GM10266 (cell line): Measurements from ENCODE around the gene AHNAK2.

Source experiments
- DNase-seq: peaks from one replicate; pipeline ENCODE4 v3.0.0; 2012; ENCODE audit errors: extremely low spot score
- TF ChIP-seq, protein P1 (sequence below): IDR thresholded peaks from 2 replicates; pipeline ENCODE4 v1.5.1; 2012; ENCODE audit warnings: mild to moderate bottlenecking, low read depth; ENCODE audit not compliant: control insufficient read depth, insufficient read depth; ENCODE audit errors: missing control alignments

The AHNAK2 gene

DNA sequence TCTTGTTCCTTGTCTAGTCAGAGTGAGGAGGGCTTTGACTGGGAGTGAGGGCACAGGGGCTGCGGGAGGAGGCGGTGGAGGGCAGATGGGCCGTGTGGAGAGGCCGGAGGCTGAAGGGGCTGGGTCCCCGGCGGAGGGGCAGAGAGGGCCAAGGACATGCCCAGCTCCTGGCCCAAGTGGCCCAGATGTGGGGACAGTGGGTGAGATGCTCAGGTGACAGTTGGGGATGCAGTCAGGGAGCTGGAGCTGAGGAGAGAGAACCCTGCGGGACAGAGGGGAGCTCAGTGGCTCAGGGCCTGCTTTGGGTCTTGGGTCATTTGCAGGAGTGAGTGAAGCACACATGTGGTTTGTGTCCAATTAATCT lies 80.0 kb downstream of the AHNAK2 start:
- DNase-seq: no peak
- TF ChIP-seq, protein P1, sequence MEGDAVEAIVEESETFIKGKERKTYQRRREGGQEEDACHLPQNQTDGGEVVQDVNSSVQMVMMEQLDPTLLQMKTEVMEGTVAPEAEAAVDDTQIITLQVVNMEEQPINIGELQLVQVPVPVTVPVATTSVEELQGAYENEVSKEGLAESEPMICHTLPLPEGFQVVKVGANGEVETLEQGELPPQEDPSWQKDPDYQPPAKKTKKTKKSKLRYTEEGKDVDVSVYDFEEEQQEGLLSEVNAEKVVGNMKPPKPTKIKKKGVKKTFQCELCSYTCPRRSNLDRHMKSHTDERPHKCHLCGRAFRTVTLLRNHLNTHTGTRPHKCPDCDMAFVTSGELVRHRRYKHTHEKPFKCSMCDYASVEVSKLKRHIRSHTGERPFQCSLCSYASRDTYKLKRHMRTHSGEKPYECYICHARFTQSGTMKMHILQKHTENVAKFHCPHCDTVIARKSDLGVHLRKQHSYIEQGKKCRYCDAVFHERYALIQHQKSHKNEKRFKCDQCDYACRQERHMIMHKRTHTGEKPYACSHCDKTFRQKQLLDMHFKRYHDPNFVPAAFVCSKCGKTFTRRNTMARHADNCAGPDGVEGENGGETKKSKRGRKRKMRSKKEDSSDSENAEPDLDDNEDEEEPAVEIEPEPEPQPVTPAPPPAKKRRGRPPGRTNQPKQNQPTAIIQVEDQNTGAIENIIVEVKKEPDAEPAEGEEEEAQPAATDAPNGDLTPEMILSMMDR: no peak

- TF ChIP-seq, protein P1: no peak
- DNase-seq: peak; percentile 16
Observed at GRCh38 chr14:104897330-104898194, 80.6 kb downstream of the AHNAK2 start.

- DNase-seq: peak; percentile 8
- TF ChIP-seq, protein P1: no peak
Observed at GRCh38 chr14:104895786-104896661, 82.2 kb downstream of the AHNAK2 start.

- DNase-seq: peak; percentile 17
- TF ChIP-seq, protein P1: no peak
Observed at GRCh38 chr14:104895207-104895785, 82.9 kb downstream of the AHNAK2 start.

DNA sequence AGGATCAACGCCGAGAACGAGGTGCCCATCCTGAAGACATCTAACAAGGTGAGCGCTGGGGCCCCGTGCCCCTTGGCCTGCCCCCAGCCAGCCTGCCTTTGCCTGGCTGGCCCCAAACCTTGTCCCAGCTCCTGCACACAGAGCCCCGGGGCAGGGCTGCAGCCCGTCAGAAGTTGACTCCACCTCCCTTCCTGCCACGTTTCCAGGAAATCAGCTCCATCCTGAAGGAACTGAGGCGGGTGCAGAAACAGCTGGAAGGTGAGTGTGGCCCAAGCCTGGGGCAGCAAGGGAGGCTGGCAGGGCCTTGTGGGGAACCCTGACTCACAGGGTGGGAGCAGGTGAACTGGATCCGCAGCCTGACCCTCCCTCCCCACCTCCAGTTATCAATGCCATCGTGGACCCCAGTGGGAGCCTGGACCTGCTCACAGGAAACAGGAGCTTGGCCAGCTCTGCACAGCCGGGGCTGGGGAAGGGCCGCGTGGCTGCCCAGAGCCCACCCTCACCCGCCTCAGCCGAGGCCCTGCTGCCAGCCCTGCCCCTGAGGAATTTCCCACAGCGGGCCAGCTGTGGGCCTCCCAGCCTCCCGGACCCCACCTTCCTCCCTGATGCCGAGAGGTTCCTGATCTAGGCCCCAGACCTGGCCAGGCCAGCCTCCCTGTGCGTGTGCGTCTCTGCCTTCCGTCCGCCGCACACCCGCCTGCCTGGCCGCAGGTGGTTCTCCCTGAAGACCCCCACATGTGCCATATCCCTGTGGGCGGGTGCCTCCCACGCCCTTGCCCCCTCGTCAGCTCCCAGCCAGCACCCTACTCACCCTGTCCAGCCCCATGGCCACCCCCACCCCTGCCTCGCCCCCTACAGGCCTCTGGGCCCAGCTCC lies 83.6 kb downstream of the AHNAK2 start:
- TF ChIP-seq, protein P1: no peak
- no peak for DNase-seq

DNA sequence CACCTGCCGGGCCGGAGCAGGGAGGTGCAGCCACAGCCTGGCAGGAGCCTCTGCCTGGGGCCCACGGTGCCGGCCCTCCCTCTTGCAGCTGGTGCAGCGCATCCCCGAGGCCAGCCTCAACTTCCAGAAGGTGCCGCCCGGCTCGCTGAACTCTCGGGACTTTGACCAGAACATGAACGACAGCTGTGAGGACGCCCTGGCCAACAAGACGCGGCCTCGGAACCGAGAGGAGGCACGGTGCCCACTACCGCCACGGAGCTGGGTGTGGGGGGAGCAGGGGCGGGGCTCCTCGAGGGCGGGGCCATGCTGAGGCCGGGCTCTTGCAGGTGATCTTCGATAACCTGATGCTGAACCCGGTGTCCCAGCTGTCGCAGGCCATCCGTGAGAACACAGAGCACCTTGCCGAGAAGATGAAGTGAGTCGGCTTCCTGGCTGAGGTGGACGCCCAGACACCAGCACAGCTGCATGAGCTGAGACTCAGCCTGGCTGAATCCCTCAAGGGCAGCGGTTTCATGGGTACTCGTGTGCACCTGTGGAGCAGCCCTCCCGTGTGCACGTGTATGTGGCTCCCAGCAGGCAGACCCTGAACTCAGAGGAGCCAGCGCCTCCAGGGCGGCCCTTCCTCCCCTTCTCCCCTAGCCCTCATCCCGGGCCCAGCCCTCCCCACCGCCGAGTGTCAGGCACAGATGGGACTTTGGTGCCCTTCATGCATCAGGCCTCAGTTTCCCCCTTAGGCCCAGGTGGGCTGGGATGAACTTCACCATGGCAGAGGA lies 84.6 kb downstream of the AHNAK2 start:
- TF ChIP-seq, protein P1: no peak
- DNase-seq: no peak
